Measurements from ENCODE around the gene STC2.

The STC2 gene

DNA sequence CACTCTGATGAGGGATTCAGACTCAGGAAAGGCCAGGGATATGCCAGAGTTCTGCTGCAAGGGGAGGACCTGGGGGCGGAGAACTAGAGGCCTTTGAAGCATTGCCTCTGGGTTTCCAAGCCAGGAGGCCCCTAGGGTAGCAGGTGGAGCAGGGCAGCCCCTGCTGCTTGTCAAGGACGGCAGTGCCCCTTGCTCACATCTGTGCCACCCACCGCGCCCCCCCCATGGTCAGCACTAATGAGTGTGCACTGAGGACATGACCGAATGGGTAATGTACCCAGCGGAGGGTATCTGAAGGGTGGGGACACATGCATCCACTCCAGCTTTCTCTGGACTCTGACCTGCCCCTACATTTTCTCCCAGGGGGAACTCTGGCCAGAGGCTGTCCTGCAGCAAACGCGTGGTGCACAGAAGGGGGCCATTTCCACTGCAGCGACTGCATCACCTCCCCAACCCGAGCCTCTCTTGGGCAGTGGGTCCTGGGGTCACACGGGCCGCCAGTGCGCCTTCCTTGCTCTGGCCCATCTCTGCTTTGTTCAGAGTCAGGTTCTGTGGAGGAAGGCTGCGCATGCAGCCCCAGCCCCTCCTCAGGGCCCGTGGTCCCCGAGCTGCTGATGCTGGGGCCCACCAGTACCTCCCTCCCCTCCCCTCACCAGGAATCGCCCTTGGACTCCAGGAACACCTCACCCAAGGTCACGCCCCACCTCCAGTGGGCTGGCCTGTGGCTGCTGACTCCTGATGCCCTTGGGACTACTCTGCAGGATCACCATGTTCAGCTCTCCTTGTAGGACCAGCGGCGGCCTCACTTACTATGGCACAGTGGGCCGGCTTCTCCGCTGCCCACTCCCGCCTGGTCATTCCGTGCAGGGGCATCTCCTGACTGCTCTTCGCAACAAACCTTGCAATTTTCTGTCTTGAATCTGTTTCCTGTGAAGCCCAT is 31.2 kb downstream of the STC2 start:
- Histone ChIP-seq H3K36me3 (ENCODE audit: insufficient read depth, low read length) (no peaks in the 10 kb centered on the region), H3K4me3 (no peak overlapping the region), H3K9ac (ENCODE audit: insufficient read length) (no peak overlapping the region), H3K27ac (no peak overlapping the region), H3K9me3 (ENCODE audit: low read depth, low read length) (no peaks in the 10 kb centered on the region)
- no peak for DNase-seq (ENCODE audit: low read depth, low spot score)
- TF ChIP-seq EZH2 (IDR thresholded peaks at IDR 0.05) = no peak
- TF ChIP-seq POLR2AphosphoS5 (IDR thresholded peaks at IDR 0.05; ENCODE audit: borderline replicate concordance, low read depth, low read length) = no peak
- no peak for TF ChIP-seq FOXP2 (optimal IDR thresholded peaks at IDR 0.05; ENCODE audit: control extremely low read depth, extremely low read length, insufficient read depth)

DNA sequence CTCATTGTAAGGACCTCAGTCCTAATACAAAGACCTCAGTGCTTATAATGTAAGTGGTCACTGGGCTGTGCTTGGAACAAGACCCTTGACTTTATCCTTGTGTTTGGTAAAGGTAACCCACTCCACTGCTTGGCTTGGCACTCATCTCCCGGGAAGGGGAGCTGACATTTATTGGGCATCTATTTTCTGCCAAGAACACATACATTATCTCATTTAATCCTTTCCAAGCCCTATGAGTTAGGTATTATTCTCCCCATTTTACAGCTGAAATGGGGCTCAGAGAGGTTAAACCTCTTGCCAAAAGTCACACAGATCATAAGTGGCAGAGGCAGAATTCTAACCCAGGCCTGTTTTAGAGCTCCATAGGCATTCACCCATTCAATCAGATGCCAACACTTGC is 32.4 kb downstream of the STC2 start:
- H3K9ac ChIP-seq (ENCODE audit: insufficient read length) = no peak overlapping the region
- no peak overlapping the region for H3K4me3 ChIP-seq
- no peaks in the 10 kb centered on the region for H3K9me3 ChIP-seq (ENCODE audit: low read depth, low read length)
- TF ChIP-seq EZH2 (IDR thresholded peaks at IDR 0.05) (no peak), POLR2AphosphoS5 (IDR thresholded peaks at IDR 0.05; ENCODE audit: borderline replicate concordance, low read depth, low read length) (no peak), FOXP2 (optimal IDR thresholded peaks at IDR 0.05; ENCODE audit: control extremely low read depth, extremely low read length, insufficient read depth) (no peak)
- H3K36me3 ChIP-seq (ENCODE audit: insufficient read depth, low read length) = no peaks in the 10 kb centered on the region
- no peak for DNase-seq (ENCODE audit: low read depth, low spot score)
- H3K27ac ChIP-seq = no peak overlapping the region

DNA sequence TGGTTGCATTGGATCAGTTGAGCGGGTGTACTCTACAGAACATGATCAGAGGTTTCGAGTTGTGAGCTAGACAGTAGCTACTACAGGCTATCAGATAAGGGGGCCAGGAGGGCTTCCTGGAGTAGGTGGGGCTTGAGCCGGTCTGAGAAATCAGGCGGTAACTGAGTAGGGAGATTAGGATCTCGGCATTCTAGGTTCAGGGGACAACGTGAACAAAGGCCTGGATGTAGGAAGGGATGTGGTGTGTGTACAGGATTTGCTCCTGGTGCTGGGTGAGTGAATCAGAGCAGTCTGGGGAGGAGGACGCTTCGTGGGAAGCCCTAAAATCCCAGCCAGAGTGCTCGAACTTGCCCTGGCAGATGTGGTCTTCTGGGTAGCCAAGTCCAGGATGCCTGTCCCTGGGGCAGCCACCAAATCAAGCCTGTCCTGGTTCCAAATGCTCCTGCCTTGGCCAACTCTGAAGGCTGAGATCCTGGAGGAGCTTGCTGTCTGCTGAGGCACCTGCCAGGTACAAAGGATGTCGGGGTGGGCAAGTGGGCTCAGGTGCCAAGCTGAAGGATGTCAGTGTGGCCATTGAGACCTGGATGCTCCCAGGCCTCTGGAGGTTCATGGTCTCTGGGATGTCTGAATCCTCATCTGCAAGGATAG is 33.4 kb downstream of the STC2 start:
- no peak overlapping the region for H3K9ac ChIP-seq (ENCODE audit: insufficient read length)
- DNase-seq (ENCODE audit: low read depth, low spot score) = no peak
- H3K36me3 ChIP-seq (ENCODE audit: insufficient read depth, low read length) = no peaks in the 10 kb centered on the region
- no peak overlapping the region for H3K27ac ChIP-seq
- TF ChIP-seq POLR2AphosphoS5 (IDR thresholded peaks at IDR 0.05; ENCODE audit: borderline replicate concordance, low read depth, low read length) (no peak), FOXP2 (optimal IDR thresholded peaks at IDR 0.05; ENCODE audit: control extremely low read depth, extremely low read length, insufficient read depth) (no peak), EZH2 (IDR thresholded peaks at IDR 0.05) (no peak)
- H3K4me3 ChIP-seq = no peak overlapping the region
- no peaks in the 10 kb centered on the region for H3K9me3 ChIP-seq (ENCODE audit: low read depth, low read length)

DNA sequence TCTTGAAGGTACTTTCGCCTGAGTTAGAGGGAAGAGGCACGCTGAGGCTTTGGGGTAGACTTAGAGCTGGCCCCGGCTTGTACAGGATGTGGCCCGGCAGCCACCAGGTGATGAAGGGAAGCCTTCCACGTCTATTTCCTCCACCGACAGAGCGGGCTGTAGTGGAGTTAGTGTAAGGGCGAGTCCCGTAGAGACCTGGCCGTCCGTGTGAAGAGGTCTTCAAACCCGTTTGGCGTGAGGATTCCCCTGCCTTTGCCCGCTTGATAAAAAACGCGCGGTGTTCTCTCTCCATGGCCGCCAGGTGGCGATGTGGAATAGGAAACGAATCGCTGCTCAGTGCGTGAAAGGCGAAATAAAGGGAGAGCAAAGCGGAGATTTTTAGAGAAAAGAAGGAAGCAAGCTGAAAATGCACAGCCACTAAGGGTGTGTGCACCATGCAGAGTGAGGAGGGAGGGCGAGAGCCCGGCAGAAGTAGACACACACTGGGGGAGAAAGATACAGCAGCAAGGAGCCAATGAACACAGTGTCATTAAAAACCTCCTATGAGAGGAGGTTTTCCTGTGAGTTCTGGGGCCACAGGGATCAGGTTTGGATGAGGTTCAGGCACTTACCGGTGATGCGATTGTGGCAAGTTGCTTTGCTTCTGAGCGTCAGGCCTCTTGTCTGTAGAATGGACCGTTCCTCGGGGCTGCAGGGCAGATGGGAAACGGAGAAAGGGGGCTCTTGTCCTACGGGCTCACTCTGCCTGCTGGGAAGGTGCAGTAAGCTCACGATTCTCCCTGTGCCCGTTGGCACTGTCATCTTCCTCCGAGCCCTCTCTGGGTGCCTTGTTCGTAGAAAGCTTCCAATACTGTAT is 34.2 kb downstream of the STC2 start:
- Histone ChIP-seq H3K9ac (ENCODE audit: insufficient read length) (no peak overlapping the region), H3K27ac (no peak overlapping the region), H3K9me3 (ENCODE audit: low read depth, low read length) (no peaks in the 10 kb centered on the region), H3K4me3 (peak overlapping the region; percentile 66), H3K36me3 (ENCODE audit: insufficient read depth, low read length) (no peaks in the 10 kb centered on the region)
- no peak for DNase-seq (ENCODE audit: low read depth, low spot score)
- TF ChIP-seq POLR2AphosphoS5 (IDR thresholded peaks at IDR 0.05; ENCODE audit: borderline replicate concordance, low read depth, low read length) = no peak
- no peak for TF ChIP-seq EZH2 (IDR thresholded peaks at IDR 0.05)
- TF ChIP-seq FOXP2 (optimal IDR thresholded peaks at IDR 0.05; ENCODE audit: control extremely low read depth, extremely low read length, insufficient read depth) = no peak

DNA sequence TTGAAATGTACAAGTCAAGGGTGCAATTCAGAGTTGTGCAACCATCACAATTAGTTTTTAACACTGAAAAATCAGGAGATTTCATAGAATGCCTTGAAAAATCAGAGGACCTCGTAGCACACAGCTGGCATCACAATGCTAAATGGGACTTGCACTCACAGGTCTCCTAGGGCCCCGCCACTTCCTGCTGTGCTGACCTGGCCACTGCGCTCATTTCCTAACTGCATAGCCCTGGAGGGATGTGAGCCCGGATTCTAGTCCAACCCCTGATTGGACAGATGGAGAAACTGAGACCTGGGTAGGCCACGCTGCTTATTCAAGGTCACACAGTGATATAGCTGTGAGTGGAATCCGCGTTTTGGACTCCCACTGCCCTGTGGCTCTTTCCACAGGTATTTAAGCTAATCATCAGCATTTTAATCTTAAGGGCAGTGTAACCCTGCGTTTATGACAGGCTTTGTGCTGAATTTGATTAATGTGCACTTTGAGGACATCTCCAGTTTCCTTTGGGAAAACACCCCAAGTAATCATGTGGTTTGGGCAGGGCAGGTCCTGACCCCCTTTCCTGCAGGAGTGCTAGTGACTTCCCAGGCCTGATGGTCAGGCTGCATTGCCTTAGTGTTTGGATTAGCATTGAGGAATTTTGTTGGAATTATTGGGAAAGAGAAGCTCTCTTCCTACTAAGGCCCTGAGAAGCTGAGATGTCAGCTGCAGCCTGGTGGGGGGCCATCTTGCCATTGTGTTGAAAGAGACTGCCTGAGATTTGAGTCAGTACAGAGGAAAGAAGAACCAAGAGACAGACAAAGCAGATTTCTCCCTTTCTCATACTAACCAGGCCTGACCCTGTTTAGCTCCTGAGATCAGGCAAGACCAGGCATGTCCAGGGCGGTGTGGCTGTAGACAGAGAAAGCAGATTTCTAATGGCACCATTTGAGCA is 36.2 kb downstream of the STC2 start:
- no peak for DNase-seq (ENCODE audit: low read depth, low spot score)

DNA sequence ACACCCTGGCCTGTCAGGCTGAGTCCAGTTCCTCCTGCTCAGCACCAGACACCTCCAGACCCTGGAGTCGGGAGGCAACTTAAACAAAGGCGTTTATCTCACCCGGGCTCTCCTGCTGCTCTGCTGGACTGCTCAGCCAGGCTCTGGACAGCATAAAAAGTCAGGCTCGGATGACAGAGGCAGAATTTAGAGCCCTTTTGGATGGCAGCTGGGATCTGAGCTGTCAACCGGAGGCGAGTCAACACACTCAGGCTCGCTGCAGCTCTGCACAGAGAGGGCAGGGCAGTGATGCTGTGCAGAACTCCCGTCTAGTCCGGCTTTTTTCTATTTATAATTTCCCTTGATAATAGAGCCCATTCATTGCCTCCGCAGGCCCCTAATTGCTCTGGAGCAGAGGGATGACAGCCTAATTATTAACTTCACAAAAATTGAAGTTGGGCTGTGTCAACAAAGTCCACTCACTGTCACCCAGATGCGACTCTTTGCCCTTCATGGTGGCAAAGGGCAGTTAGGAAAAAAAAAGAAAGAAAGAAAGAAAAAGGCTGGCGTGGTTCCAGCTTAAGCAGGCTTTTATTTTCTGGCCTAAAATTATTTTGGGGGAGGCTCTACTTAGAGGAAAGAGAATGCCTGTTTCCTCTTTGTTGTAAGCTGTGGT is 37.6 kb downstream of the STC2 start:
- no peak for DNase-seq (ENCODE audit: low read depth, low spot score)
- Histone ChIP-seq H3K9ac (ENCODE audit: insufficient read length) (no peak overlapping the region), H3K27ac (no peak overlapping the region), H3K9me3 (ENCODE audit: low read depth, low read length) (no peaks in the 10 kb centered on the region), H3K36me3 (ENCODE audit: insufficient read depth, low read length) (no peaks in the 10 kb centered on the region), H3K4me3 (no peak overlapping the region)
- TF ChIP-seq EZH2 (IDR thresholded peaks at IDR 0.05) (no peak), POLR2AphosphoS5 (IDR thresholded peaks at IDR 0.05; ENCODE audit: borderline replicate concordance, low read depth, low read length) (no peak), FOXP2 (optimal IDR thresholded peaks at IDR 0.05; ENCODE audit: control extremely low read depth, extremely low read length, insufficient read depth) (no peak)

More for the DNA sequence above, 36.2 kb downstream of the STC2 start:
- Histone ChIP-seq H3K9me3 (ENCODE audit: low read depth, low read length) (no peaks in the 10 kb centered on the region), H3K9ac (ENCODE audit: insufficient read length) (no peak overlapping the region), H3K27ac (no peak overlapping the region), H3K36me3 (ENCODE audit: insufficient read depth, low read length) (no peaks in the 10 kb centered on the region), H3K4me3 (no peak overlapping the region)
- no peak for TF ChIP-seq POLR2AphosphoS5 (IDR thresholded peaks at IDR 0.05; ENCODE audit: borderline replicate concordance, low read depth, low read length)
- TF ChIP-seq FOXP2 (optimal IDR thresholded peaks at IDR 0.05; ENCODE audit: control extremely low read depth, extremely low read length, insufficient read depth) = no peak
- TF ChIP-seq EZH2 (IDR thresholded peaks at IDR 0.05) = no peak

DNA sequence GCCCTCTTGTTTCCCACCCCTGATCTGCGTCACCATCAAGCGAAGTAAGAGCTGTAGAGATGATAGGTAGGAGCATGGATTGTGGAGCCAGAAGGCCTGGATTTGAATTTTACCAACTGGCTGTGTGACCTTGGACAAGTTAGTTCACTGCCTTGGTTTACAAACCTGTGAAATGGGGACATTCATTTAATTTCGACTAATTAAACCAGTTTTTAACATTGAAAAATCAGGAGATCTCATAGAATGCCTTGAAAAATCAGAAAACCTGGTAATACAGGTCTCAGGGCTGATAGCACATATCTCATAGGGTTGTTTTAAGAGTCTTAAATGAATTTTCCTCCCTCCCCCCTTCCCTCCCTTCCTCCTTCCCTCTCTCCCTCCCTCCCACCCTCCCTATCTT is 38.8 kb downstream of the STC2 start:
- H3K27ac ChIP-seq = no peak overlapping the region

More for the DNA sequence above, 38.8 kb downstream of the STC2 start:
- Histone ChIP-seq H3K9ac (ENCODE audit: insufficient read length) (no peak overlapping the region), H3K36me3 (ENCODE audit: insufficient read depth, low read length) (no peaks in the 10 kb centered on the region), H3K9me3 (ENCODE audit: low read depth, low read length) (no peaks in the 10 kb centered on the region), H3K4me3 (no peak overlapping the region)
- no peak for DNase-seq (ENCODE audit: low read depth, low spot score)
- TF ChIP-seq POLR2AphosphoS5 (IDR thresholded peaks at IDR 0.05; ENCODE audit: borderline replicate concordance, low read depth, low read length) (no peak), EZH2 (IDR thresholded peaks at IDR 0.05) (no peak), FOXP2 (optimal IDR thresholded peaks at IDR 0.05; ENCODE audit: control extremely low read depth, extremely low read length, insufficient read depth) (no peak)
